H9 (cell line): ENCODE measurements around the gene SERTAD2. TPM values are rescaled to one million over a fixed set of nuclear protein-coding genes. Genes with fewer than 3 reads are reported as not detected.

ENCODE experiments used
- DNase-seq: peaks from one replicate; pipeline ENCODE4 v3.0.0-alpha.2; 2017
- H2AFZ ChIP-seq: one replicate; pipeline ENCODE4 v1.6.1; 2013; ENCODE audit warnings: mild to moderate bottlenecking, low read length, control low read depth, moderate library complexity
- H2AK5ac ChIP-seq: 2 replicates; pipeline ENCODE4 v1.6.1; 2013; ENCODE audit warnings: low read length, control low read depth, mixed read lengths; ENCODE audit not compliant: insufficient read length
- H2BK120ac ChIP-seq: one replicate; pipeline ENCODE4 v1.6.1; 2013; ENCODE audit warnings: low read depth, mild to moderate bottlenecking, low read length, control low read depth, inconsistent platforms; ENCODE audit not compliant: poor library complexity, severe bottlenecking
- H2BK12ac ChIP-seq: 2 replicates; pipeline ENCODE4 v1.6.1; 2013; ENCODE audit warnings: low read length, control low read depth, mixed read lengths, low read depth; ENCODE audit not compliant: insufficient read length
- H2BK15ac ChIP-seq: 2 replicates; pipeline ENCODE4 v1.6.1; 2013; ENCODE audit warnings: low read depth, low read length, control low read depth
- H2BK20ac ChIP-seq: one replicate; pipeline ENCODE4 v1.6.1; 2013; ENCODE audit warnings: low read depth, mild to moderate bottlenecking, low read length, control low read depth, inconsistent platforms; ENCODE audit not compliant: poor library complexity, severe bottlenecking
- H2BK5ac ChIP-seq: 2 replicates; pipeline ENCODE4 v1.6.1; 2013; ENCODE audit warnings: low read length, control low read depth, mixed read lengths; ENCODE audit not compliant: insufficient read length
- H3K14ac ChIP-seq: 2 replicates; pipeline ENCODE4 v1.6.1; 2013; ENCODE audit warnings: low read length, control low read depth; ENCODE audit not compliant: insufficient read depth
- H3K18ac ChIP-seq: 2 replicates; pipeline ENCODE4 v1.6.1; 2013; ENCODE audit warnings: low read depth, mild to moderate bottlenecking, mixed read lengths, low read length, control low read depth; ENCODE audit not compliant: insufficient read length
- H3K23ac ChIP-seq: 2 replicates; pipeline ENCODE4 v1.6.1; 2013; ENCODE audit warnings: low read length, control low read depth, mixed read lengths, low read depth; ENCODE audit not compliant: insufficient read length
- H3K23me2 ChIP-seq: 2 replicates; pipeline ENCODE4 v1.6.1; 2013; ENCODE audit warnings: low read depth, mild to moderate bottlenecking, mixed read lengths, low read length, control low read depth; ENCODE audit not compliant: insufficient read length, poor library complexity, severe bottlenecking
- H3K27ac ChIP-seq: 2 replicates; pipeline ENCODE4 v1.5.1; 2013; ENCODE audit warnings: low read length, control low read depth, mixed read lengths, low read depth; ENCODE audit not compliant: insufficient read length
- H3K27me3 ChIP-seq: 2 replicates; pipeline ENCODE4 v1.6.1; 2013; ENCODE audit warnings: low read length, control low read depth, inconsistent platforms; ENCODE audit not compliant: insufficient read depth
- H3K4ac ChIP-seq: 2 replicates; pipeline ENCODE4 v1.6.1; 2013; ENCODE audit warnings: low read depth, mild to moderate bottlenecking, control low read depth, inconsistent platforms, low read length, moderate library complexity
- H3K4me1 ChIP-seq: 2 replicates; pipeline ENCODE4 v1.6.1; 2013; ENCODE audit warnings: low read length, control low read depth, inconsistent platforms; ENCODE audit not compliant: insufficient read depth
- H3K4me2 ChIP-seq: 2 replicates; pipeline ENCODE4 v1.6.1; 2013; ENCODE audit warnings: low read length, control low read depth, mixed read lengths; ENCODE audit not compliant: insufficient read length, insufficient read depth
- H3K56ac ChIP-seq: 2 replicates; pipeline ENCODE4 v1.6.1; 2013; ENCODE audit warnings: low read depth, mild to moderate bottlenecking, mixed read lengths, low read length, control low read depth; ENCODE audit not compliant: insufficient read length
- H3K79me1 ChIP-seq: 2 replicates; pipeline ENCODE4 v1.6.1; 2013; ENCODE audit warnings: low read depth, mild to moderate bottlenecking, moderate library complexity, low read length, control low read depth, inconsistent platforms; ENCODE audit not compliant: insufficient read depth, poor library complexity, severe bottlenecking
- H3K79me2 ChIP-seq: 2 replicates; pipeline ENCODE4 v1.6.1; 2013; ENCODE audit warnings: low read length, control low read depth, inconsistent platforms; ENCODE audit not compliant: insufficient read depth
- H3K9ac ChIP-seq: 2 replicates; pipeline ENCODE4 v1.6.1; 2013; ENCODE audit warnings: low read length, control low read depth, mixed read lengths; ENCODE audit not compliant: insufficient read length; ENCODE audit errors: extremely low read depth
- H3K9me3 ChIP-seq: one replicate; pipeline ENCODE4 v1.6.1; 2013; ENCODE audit warnings: low read depth, low read length, inconsistent platforms; ENCODE audit not compliant: control insufficient read depth
- H3T11ph ChIP-seq: one replicate; pipeline ENCODE4 v1.6.1; 2013; ENCODE audit warnings: mild to moderate bottlenecking, low read length, control low read depth, inconsistent platforms
- H4K20me1 ChIP-seq: one replicate; pipeline ENCODE4 v1.6.1; 2013; ENCODE audit not compliant: control insufficient read depth, insufficient read length, insufficient read depth
- H4K5ac ChIP-seq: 2 replicates; pipeline ENCODE4 v1.6.1; 2013; ENCODE audit warnings: low read depth, mild to moderate bottlenecking, mixed read lengths, low read length, control low read depth; ENCODE audit not compliant: insufficient read length
- H4K8ac ChIP-seq: replicated peaks from 2 replicates; pipeline ENCODE4 v1.6.1; 2013; ENCODE audit warnings: low read length, control low read depth, mixed read lengths, low read depth; ENCODE audit not compliant: insufficient read length
- H4K91ac ChIP-seq: 2 replicates; pipeline ENCODE4 v1.6.1; 2013; ENCODE audit warnings: low read depth, mild to moderate bottlenecking, moderate library complexity, mixed read lengths, low read length, control low read depth; ENCODE audit not compliant: insufficient read length
- H3K27ac Mint-ChIP-seq, 3 experiments: 2 replicates in 2 of 3; 3 replicates in 1 of 3; pipeline ENCODE4 v1.8.0; 2020 to 2021; ENCODE audit warnings: mixed read lengths in 3 of 3, mild to moderate bottlenecking in 1 of 3, moderate library complexity in 1 of 3
- H3K27me3 Mint-ChIP-seq: 2 replicates; pipeline ENCODE4 v1.8.0; 2021; ENCODE audit warnings: low read depth, mild to moderate bottlenecking, moderate library complexity, mixed read lengths
- H3K36me3 Mint-ChIP-seq, 3 experiments: 2 replicates in 2 of 3; 3 replicates in 1 of 3; pipeline ENCODE4 v1.8.0; 2020 to 2021; ENCODE audit warnings: low read depth in 3 of 3, mixed read lengths in 3 of 3; ENCODE audit not compliant: insufficient read depth in 1 of 3
- H3K4me1 Mint-ChIP-seq, 2 experiments: 2 replicates each; pipeline ENCODE4 v1.8.0; 2020; ENCODE audit warnings: mixed read lengths in 2 of 2
- H3K4me3 Mint-ChIP-seq, 2 experiments: 2 replicates in 1 of 2; 3 replicates in 1 of 2; pipeline ENCODE4 v1.8.0; 2020 to 2021; ENCODE audit warnings: mild to moderate bottlenecking in 2 of 2, mixed read lengths in 2 of 2, moderate library complexity in 1 of 2
- H3K9me3 Mint-ChIP-seq, 2 experiments: 2 replicates in 1 of 2; 3 replicates in 1 of 2; pipeline ENCODE4 v1.8.0; 2020; ENCODE audit warnings: mild to moderate bottlenecking in 2 of 2, mixed read lengths in 2 of 2, moderate library complexity in 1 of 2
- CTCF ChIP-seq: fragments of 200-600 bp; sonication (generic); conservative IDR thresholded peaks from 3 replicates; pipeline ENCODE4 v1.8.0; 2021; ENCODE audit warnings: antibody characterized with exemption, mild to moderate bottlenecking
- WGBS: extraction: QIAGEN DNeasy Blood & Tissue Kit; methylation state at CpG from one replicate; pipeline ENCODE4 v1.1.7; 2013; ENCODE audit warnings: missing lambda C conversion rate, low lambda C conversion rate, mixed read lengths; ENCODE audit not compliant: insufficient read length; ENCODE audit errors: extremely low coverage; 5-methylcytosine and 5-hydroxymethylcytosine counted together
- total RNA-seq: library from RNA; stranded (reverse); gene quantifications from 2 replicates; pipeline ENCODE4 v1.2.1, GENCODE V29; 2021

Gene SERTAD2
- total RNA-seq, 1 experiment from 2014 or later, result 3.5 TPM

DNA sequence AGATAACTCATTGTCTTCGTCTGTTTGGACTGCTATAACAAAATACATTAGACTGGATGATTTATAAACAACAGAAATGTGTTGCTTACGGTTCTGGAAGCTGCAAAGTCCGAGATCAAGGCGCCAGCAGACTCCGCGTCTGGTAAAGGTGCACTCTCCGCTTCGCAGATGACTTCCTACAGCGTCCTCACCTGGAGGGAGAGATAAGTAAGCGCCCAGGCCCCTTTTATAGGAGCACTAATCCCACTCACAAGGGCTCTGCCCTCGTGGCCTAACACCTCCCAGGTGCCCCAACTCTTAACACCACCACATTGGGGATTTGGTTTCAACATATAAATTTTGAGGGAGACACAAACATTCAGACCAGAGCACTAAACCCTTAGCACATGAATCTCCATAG, 51.3 kb downstream of the SERTAD2 start:
- peaks cover 4 to 7% of the 10 kb centered on the region in 2 experiments; a peak in 4 of 5 replicates for H3K9me3 Mint-ChIP-seq
- Histone ChIP-seq H4K91ac (no peak overlapping the region), H2BK12ac (no peak overlapping the region), H3K14ac (no peak overlapping the region), H4K8ac (no peak overlapping the region), H2BK15ac (no peak overlapping the region), H4K5ac (no peak overlapping the region), H2BK120ac (no peak overlapping the region), H3K27ac (no peak overlapping the region), H3K4me2 (no peak overlapping the region), H3K27me3 (no peaks in the 10 kb centered on the region), H2BK20ac (no peak overlapping the region), H3K18ac (no peak overlapping the region), H3K4me1 (no peaks in the 10 kb centered on the region), H3K4ac (no peak overlapping the region), H3K23me2 (no peaks in the 10 kb centered on the region), H2BK5ac (no peak overlapping the region), H3K56ac (no peak overlapping the region), H3K9me3 (no peaks in the 10 kb centered on the region), H3K79me1 (no peaks in the 10 kb centered on the region), H4K20me1 (no peaks in the 10 kb centered on the region), H3K79me2 (no peaks in the 10 kb centered on the region), H2AFZ (no peak overlapping the region), H2AK5ac (no peak overlapping the region), H3K9ac (no peak overlapping the region), H3T11ph (no peak overlapping the region), H3K23ac (no peak overlapping the region)
- DNase-seq, result no peak
- no peak overlapping the region for H3K4me3 Mint-ChIP-seq
- peaks cover 4 to 12% (median 4%) of the 10 kb centered on the region in 3 experiments; a peak in 4 of 7 replicates for H3K36me3 Mint-ChIP-seq
- peaks cover 7% of the 10 kb centered on the region for H3K27me3 Mint-ChIP-seq
- no CpG with 5 or more reads among the region's 11 CpGs for WGBS
- H3K4me1 Mint-ChIP-seq, result peaks cover 8 to 13% of the 10 kb centered on the region in 2 experiments; a peak in 3 of 4 replicates
- no peak for TF ChIP-seq CTCF
- no peak overlapping the region for H3K27ac Mint-ChIP-seq
